Spleen (tissue), 7 donors: ENCODE measurements around the gene SERPINA3.

ENCODE experiments used
- POLR2A ChIP-seq, 3 donors: fragments of 450-650 bp; IDR thresholded peaks; one replicate each; pipeline ENCODE4 v1.5.1; 2017; ENCODE audit warnings: antibody characterized with exemption in 3 of 3, mild to moderate bottlenecking in 1 of 3
- POLR2AphosphoS5 ChIP-seq, 3 donors: sonication (generic); formaldehyde crosslinking; IDR thresholded peaks; one replicate each; pipeline ENCODE4 v1.5.1; 2017; ENCODE audit warnings: antibody characterized with exemption in 3 of 3
- TF ChIP-seq, protein P1 (sequence below), 11 experiments: fragments of 200-600 bp in 7 of 11; fragments of 450-650 bp in 4 of 11; sonication (generic) in 4 of 11; IDR thresholded peaks in 8 of 11; conservative IDR thresholded peaks in 3 of 11; 1 replicate in 7 of 11; 2 replicates in 4 of 11; pipeline versions ENCODE4 v1.4.0 to v1.8.0; 2016 to 2021; ENCODE audit warnings: antibody characterized with exemption in 11 of 11, inconsistent platforms in 4 of 11, mild to moderate bottlenecking in 1 of 11
- donor health status: DM: no; HTN: no; CAD: no; lungs with moderate emphysema.
- donor health status: DM: no; HTN: no; CAD: no.
- donor health status: DM: no; HTN: no; CAD: no.

- no peak for TF ChIP-seq POLR2A (IDR thresholded peaks at IDR 0.05)
- TF ChIP-seq, protein P1, sequence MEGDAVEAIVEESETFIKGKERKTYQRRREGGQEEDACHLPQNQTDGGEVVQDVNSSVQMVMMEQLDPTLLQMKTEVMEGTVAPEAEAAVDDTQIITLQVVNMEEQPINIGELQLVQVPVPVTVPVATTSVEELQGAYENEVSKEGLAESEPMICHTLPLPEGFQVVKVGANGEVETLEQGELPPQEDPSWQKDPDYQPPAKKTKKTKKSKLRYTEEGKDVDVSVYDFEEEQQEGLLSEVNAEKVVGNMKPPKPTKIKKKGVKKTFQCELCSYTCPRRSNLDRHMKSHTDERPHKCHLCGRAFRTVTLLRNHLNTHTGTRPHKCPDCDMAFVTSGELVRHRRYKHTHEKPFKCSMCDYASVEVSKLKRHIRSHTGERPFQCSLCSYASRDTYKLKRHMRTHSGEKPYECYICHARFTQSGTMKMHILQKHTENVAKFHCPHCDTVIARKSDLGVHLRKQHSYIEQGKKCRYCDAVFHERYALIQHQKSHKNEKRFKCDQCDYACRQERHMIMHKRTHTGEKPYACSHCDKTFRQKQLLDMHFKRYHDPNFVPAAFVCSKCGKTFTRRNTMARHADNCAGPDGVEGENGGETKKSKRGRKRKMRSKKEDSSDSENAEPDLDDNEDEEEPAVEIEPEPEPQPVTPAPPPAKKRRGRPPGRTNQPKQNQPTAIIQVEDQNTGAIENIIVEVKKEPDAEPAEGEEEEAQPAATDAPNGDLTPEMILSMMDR (IDR thresholded peaks at IDR 0.05 in 8 of 11, conservative IDR thresholded peaks at IDR 0.05 in 3 of 11) = no peak
- no peak for TF ChIP-seq POLR2AphosphoS5 (IDR thresholded peaks at IDR 0.05)
Measured at GRCh38 chr14:94621358-94622134, 9.4 kb downstream of the SERPINA3 start.
